Sigmoid colon (tissue), 4 donors: Measurements from ENCODE around the gene ITM2C.

Experiments used
- EP300 ChIP-seq, 4 donors: sonication (generic); formaldehyde crosslinking; IDR thresholded peaks; one replicate each; pipeline ENCODE4 v1.6.1; 2017; ENCODE audit warnings: antibody characterized with exemption in 4 of 4
- POLR2A ChIP-seq, 2 donors: fragments of 450-650 bp; IDR thresholded peaks; one replicate each; pipeline ENCODE4 v1.6.1; 2016; ENCODE audit warnings: antibody characterized with exemption in 2 of 2, mild to moderate bottlenecking in 2 of 2, moderate library complexity in 2 of 2
- POLR2AphosphoS5 ChIP-seq, 4 donors: sonication (generic); formaldehyde crosslinking; IDR thresholded peaks; one replicate each; pipeline ENCODE4 v1.6.1; 2017; ENCODE audit warnings: antibody characterized with exemption in 4 of 4
- TF ChIP-seq, protein P1 (sequence below), 4 experiments: fragments of 450-650 bp in 3 of 4; fragments of 200-600 bp in 1 of 4; IDR thresholded peaks; one replicate each; pipeline ENCODE4 v1.5.1; 2016 to 2019; ENCODE audit warnings: antibody characterized with exemption in 4 of 4, mild to moderate bottlenecking in 3 of 4, moderate library complexity in 2 of 4

DNA sequence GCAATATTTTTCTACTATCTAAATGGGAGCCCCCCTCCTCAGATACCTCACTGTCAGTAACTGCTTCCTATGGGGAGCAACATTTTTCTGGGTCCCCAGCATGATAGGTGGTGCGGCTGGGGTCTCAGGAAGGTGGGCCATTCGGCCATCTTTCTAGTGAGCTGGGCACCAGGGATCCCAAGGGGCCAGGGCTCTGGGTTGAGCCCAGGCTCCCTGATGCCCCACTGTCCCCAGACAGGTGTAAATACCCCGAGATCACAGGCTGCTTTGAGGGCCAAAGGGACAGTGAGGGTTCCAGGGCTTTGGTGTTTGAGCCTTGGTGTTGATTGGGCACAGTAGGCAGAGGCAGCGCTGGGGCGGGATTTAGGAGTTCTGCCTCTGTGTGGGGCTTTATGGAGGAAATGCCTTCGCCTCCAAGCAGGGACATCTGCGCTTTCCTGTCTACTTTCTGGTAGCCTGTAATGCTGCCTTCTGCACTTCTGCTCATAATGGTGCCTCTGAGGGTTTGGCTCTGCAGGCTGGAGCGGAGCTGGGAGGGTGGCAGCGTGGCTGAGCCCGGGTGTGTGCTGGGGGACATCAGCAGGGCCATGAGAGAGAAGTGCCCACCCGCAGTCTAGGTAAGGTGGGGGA lies 5.3 kb downstream of the ITM2C start:
- TF ChIP-seq, protein P1, sequence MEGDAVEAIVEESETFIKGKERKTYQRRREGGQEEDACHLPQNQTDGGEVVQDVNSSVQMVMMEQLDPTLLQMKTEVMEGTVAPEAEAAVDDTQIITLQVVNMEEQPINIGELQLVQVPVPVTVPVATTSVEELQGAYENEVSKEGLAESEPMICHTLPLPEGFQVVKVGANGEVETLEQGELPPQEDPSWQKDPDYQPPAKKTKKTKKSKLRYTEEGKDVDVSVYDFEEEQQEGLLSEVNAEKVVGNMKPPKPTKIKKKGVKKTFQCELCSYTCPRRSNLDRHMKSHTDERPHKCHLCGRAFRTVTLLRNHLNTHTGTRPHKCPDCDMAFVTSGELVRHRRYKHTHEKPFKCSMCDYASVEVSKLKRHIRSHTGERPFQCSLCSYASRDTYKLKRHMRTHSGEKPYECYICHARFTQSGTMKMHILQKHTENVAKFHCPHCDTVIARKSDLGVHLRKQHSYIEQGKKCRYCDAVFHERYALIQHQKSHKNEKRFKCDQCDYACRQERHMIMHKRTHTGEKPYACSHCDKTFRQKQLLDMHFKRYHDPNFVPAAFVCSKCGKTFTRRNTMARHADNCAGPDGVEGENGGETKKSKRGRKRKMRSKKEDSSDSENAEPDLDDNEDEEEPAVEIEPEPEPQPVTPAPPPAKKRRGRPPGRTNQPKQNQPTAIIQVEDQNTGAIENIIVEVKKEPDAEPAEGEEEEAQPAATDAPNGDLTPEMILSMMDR (IDR thresholded peaks at IDR 0.05) = no peak
- TF ChIP-seq POLR2AphosphoS5 (IDR thresholded peaks at IDR 0.05) (no peak), EP300 (IDR thresholded peaks at IDR 0.05) (no peak), POLR2A (IDR thresholded peaks at IDR 0.05) (no peak)
